ENCODE results near the gene C9orf153. TPM values are rescaled to one million over a fixed set of nuclear protein-coding genes. Genes with fewer than 3 reads are reported as not detected.

Gene C9orf153
- total and polyA plus RNA-seq, 2 of the 4 experiments (the other 2 are of a cell fraction), result not detected

- no CpG with 5 or more reads among the region's 1 CpG for WGBS, 2 experiments (ENCODE audit: extremely low coverage in 2 of 2, insufficient read length in 1 of 2)
- H2AK9ac ChIP-seq (replicated peaks; ENCODE audit: low read depth, low read length, poor library complexity), result no peak overlapping the region
- no peak overlapping the region for H3K4ac ChIP-seq (ENCODE audit: low read depth, low read length)
Observed at GRCh38 chr9:86301686-86302085, 42.2 kb upstream of the C9orf153 start.

More at GRCh38 chr9:86301686-86302085, 42.2 kb upstream of the C9orf153 start:
- no peak overlapping the region for H3K18ac ChIP-seq (ENCODE audit: low read depth, low read length)
- peaks cover 51% of the 10 kb centered on the region for H3K36me3 ChIP-seq (ENCODE audit: control insufficient read depth, insufficient read depth, low read length)
- no peak overlapping the region for H3K9ac ChIP-seq (ENCODE audit: low read depth, low read length)
- no peak overlapping the region for H2BK20ac ChIP-seq (ENCODE audit: low read depth, low read length)
- no peak overlapping the region for H3K27ac ChIP-seq (ENCODE audit: insufficient read depth, low read length)
- no peak overlapping the region for H4K5ac ChIP-seq (ENCODE audit: low read depth, low read length)
- H2AFZ ChIP-seq (replicated peaks; ENCODE audit: low read length, poor library complexity), result no peak overlapping the region
- H3K9me1 ChIP-seq (ENCODE audit: insufficient read depth, low read length), result no peaks in the 10 kb centered on the region; the same call in 1 of the 2 replicates
- no peak overlapping the region for H2BK15ac ChIP-seq (ENCODE audit: low read depth, low read length)
- CTCF ChIA-PET, result no interaction called here
- intact Hi-C loops (cut with micrococcal nuclease), result loop anchor here (5.0 kb wide), 1 partner anchor 36 kb away; no protein-coding TSS in a partner anchor
- DNase-seq (no peak), ATAC-seq (ENCODE audit: low read depth) (no peak)
- in situ Hi-C loops (cut with MboI; ENCODE audit: low sequenced_read_pairs), result no loop called here
- no TSS peak for BruUV-seq (replicated peaks)
- no peak overlapping the region for H3K56ac ChIP-seq (ENCODE audit: extremely low read depth, insufficient read depth, low read length)
- POLR2A ChIA-PET (ENCODE audit: unreplicated experiment), result no interaction called here
- no peaks in the 10 kb centered on the region for H3K27me3 ChIP-seq (ENCODE audit: control insufficient read depth, insufficient read depth, low read length)
- H2BK5ac ChIP-seq (ENCODE audit: low read depth, low read length, poor library complexity, severe bottlenecking), result no peak overlapping the region
- H3K79me1 ChIP-seq (ENCODE audit: low read depth in 1 of 2, low read length in 2 of 2), result peaks cover 0 to 9% of the 10 kb centered on the region in 2 experiments; a peak in 2 of 4 replicates
- TF ChIP-seq NFE2L2 (IDR thresholded peaks at IDR 0.05; ENCODE audit: low read depth, low read length) (no peak), SMC3 (IDR thresholded peaks at IDR 0.05; ENCODE audit: low read depth, low read length) (no peak), CEBPB (IDR thresholded peaks at IDR 0.05; ENCODE audit: low read depth, low read length) (no peak), RCOR1 (IDR thresholded peaks at IDR 0.05; ENCODE audit: insufficient replicate concordance, low read length) (no peak), BHLHE40 (IDR thresholded peaks at IDR 0.05; ENCODE audit: low read depth, low read length) (no peak), ELK1 (IDR thresholded peaks at IDR 0.05; ENCODE audit: borderline replicate concordance, low read depth, low read length) (no peak), MAZ (IDR thresholded peaks at IDR 0.05; ENCODE audit: borderline replicate concordance, low read depth, low read length) (no peak), MAFK (IDR thresholded peaks at IDR 0.05; ENCODE audit: low read depth, low read length) (no peak), POLR2A (IDR thresholded peaks at IDR 0.05; ENCODE audit: low read depth, low read length) (no peak)
- no peak overlapping the region for H2AK5ac ChIP-seq (ENCODE audit: low read depth, low read length)
- no peak overlapping the region for H3K23ac ChIP-seq (ENCODE audit: low read depth, low read length)
- H3K14ac ChIP-seq (replicated peaks; ENCODE audit: low read depth, low read length), result no peak overlapping the region
- H4K91ac ChIP-seq (ENCODE audit: insufficient read depth, low read depth, low read length), result no peak overlapping the region
- H3K4me1 ChIP-seq (ENCODE audit: control insufficient read depth, insufficient read depth, low read length), result peaks cover 4% of the 10 kb centered on the region
- H4K8ac ChIP-seq (ENCODE audit: low read depth in 2 of 2, low read length in 2 of 2), result no peak overlapping the region
- no peak overlapping the region for H3K4me3 ChIP-seq (ENCODE audit: insufficient read depth, low read depth, low read length)
- H4K20me1 ChIP-seq (ENCODE audit: insufficient read depth, low read length), result no peaks in the 10 kb centered on the region
- no peak overlapping the region for H3K4me2 ChIP-seq (ENCODE audit: low read depth, low read length)
- no peaks in the 10 kb centered on the region for H3K9me3 ChIP-seq (ENCODE audit: control insufficient read depth, insufficient read depth, low read length)
- H2BK120ac ChIP-seq (ENCODE audit: low read depth, low read length), result no peak overlapping the region
- dilution Hi-C loops (cut with HindIII; ENCODE audit: low sequenced_read_pairs, unreplicated experiment), result no loop called here

Measured in IMR-90 (cell line).